Stimulated activated naive CD4-positive, alpha-beta T cell treated with Interleukin-2 at 50 U/mL for 16 hours (primary cell): ENCODE data around the gene PDIK1L.
A peak's percentile ranks its signal among the peaks of the same experiment; 100 is the strongest.
"Not testable (repeated sequence)": the region's sequence is repeated elsewhere in the genome, so short reads cannot be mapped to it uniquely, and the experiment has no call there.

ENCODE experiments used
- DNase-seq: peaks from one replicate; lab custom pipeline; 2025; lab: John Stamatoyannopoulos, UW

Gene PDIK1L

DNA sequence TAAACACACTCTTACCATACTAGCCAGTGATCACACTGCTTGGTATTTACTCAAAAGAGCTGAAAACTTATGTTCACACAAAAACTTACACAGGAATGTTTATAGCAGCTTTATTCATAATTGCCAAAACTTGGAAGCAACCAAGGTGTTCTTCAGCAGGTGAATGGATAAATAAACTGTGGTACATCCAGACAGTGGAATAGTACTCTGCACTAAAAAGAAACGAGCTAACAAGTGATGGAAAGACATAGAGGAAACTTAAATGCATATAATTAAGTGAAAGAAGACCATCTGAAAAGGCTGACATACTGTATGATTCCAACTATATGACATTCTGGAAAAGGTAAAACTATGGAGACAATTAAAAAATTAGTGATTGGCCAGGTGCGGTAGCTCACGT, 20.7 kb upstream of the PDIK1L start:
- no peak for DNase-seq

DNA sequence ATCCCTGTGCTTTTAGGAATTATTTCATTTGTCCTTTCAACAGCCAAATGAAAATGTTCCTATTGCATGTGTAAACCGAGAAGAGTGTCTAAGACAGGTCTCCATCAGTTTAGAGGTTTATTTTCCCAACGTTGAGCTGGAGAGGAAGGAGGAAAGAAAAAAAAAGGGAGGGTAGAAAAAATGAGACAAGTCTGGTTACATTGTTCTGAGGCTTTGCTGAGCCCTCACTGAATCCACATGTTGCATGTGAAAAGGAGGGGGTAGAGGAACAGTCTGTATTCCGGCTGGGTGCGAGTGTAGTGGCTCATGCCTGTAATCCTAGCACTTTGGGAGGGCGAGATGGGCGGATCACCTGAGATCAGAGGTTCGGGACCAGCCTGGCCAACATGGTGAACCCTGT, 19.2 kb upstream of the PDIK1L start:
- no peak for DNase-seq

DNA sequence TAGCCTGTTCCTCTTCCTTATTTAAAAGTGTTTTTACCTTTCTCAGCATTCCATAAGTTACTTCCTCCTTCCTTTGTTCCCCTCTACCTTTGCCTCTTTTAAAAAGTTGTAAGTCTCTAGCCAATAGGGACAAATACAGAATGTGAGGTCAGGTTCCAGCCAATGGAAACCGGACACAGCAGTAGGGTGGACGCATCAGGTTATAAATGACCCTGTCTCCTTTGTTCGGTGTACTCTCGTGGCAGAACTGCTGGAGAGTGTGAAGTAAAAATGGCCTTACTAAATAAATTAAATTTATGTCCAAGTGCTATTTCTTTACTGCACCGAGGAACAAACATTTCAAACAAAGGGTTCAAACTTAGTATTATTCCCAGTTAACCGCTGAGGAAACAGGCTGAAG, 18.1 kb upstream of the PDIK1L start:
- not testable (repeated sequence) for DNase-seq

DNA sequence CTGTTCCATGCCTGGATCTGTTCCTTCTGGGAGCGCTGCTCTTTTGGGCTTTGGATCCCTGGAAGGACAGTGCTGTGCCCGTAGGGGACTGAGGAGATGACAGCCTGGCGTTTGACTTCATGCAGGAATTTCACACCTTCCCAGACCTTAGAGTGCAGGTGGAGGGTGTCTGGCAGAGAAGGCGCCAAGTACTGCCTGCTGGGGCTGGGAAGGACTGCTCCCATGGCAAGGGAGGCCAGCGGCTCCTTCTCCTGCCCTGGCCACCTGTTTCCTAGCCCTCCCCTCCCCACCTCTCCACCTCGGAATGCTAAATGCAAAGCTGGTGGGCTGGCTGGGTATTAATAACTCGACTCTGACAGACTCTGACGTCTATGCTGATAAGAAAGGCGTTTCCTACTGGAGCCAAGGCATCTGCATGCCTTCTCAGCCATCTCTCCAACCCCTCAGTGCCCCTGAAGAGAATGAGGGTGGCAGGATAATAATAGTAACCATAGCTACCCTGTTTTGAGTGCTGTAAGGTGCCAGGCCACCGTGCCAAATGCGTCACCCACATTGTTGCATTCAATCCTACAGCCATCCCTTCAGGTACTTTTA, 17.5 kb upstream of the PDIK1L start:
- no peak for DNase-seq

DNA sequence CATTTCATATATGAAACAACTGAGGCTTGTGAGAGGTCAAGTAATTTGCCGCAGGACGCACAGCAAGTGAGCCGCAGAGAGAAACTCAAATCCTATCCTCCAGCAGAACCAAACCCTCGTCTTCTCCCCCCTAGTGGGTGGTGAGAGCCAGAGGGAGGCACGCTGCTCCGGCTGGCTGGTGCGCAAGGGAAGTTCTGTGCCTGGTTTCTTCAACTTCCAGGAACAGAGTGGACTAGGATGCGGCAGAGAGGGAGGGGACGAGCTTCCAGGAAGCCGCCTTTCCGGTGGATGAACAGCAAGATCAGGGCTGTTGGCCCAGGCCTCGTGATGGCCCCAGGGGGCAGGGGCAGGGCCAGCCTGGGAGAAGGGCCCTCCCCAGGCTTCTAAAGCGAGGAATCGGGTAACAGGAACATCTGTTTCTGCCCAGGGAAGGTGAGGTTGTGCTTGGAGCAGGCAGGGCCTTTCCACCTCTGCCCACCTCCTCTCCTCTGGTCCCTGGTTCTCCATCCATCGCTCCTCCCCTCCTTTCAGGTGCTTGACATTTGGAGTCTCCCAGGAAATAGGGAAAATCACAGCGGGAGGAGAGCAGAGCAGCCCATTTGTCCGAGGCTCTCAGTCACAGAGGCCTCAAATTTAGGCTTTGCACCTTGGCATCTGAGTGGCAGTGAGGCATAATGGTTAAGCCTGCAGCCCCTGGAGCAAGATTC, 16.8 kb upstream of the PDIK1L start:
- no peak for DNase-seq

DNA sequence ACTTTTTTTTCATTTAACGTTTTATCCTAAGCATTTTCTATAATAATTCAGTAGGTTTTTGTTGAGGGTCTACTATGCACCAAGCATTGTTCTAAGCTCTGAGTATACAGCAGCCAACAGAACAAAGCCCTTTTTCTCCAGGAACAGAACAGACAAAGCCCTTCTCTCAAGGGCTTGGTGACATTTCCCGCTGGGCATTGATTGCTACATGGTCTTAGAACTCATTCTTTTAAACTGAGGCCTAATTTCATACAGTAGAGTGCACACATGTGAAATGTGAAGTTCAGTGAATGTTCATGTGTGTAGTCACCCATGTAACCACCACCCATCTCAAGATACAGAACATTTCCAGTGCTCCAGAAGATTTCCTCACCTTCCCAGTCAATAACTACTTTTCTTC, 15.2 kb upstream of the PDIK1L start:
- DNase-seq = no peak

DNA sequence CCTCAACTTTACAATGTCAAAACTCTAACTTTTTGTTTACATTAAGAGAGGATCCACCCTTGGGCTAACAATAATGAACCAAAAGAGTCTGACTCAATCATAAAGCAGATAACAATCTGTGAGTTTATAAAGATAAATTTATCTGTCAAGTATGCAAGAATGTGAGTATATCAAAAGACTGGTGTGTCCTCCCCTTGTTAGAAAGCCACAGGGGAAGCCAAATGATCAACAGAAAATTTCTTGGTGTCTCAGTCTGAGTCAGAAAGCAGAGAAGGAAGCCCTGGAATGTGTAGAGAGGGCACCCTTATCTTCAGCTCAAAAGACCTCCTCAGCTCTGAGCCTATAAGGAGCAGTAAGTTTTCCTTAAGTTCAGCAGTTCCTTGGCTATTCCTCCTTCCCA, 13.9 kb upstream of the PDIK1L start:
- DNase-seq = no peak

DNA sequence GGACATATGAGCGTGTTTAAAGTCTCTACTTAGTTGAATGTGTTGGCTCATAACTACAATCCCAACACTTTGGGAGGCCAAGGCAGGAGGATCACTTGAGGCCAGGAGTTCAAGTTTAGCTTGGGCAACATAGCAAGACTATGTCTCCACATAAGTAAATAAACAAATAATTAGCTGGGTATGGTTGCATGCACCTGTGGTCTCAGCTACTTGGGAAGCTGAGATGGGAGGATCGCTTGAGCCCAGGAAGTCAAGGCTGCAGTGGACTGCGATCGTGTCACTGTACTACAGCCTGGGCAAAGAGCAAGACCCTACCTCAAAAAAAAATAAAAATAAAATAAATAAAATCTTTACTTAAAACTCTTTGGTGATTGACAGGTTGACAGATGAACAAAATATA, 13.0 kb upstream of the PDIK1L start:
- DNase-seq = no peak

DNA sequence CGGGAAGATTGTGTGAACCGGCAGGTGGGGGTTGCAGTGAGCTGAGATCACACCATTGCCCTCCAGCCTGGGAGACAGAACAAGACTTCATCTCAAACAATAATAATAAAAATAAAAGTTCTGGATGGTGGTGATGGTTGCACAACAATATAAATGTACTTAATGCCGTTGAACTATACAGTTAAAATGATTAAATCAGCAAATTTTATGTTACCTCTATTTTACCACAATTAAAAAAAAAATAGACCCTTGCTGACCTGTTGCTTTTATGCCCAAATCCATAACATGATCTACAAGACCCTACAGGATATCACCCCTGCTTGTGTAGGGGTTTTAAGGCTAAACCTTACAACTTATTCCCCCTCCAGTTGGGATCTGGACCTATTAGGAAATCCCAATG, 11.8 kb upstream of the PDIK1L start:
- DNase-seq = no peak

DNA sequence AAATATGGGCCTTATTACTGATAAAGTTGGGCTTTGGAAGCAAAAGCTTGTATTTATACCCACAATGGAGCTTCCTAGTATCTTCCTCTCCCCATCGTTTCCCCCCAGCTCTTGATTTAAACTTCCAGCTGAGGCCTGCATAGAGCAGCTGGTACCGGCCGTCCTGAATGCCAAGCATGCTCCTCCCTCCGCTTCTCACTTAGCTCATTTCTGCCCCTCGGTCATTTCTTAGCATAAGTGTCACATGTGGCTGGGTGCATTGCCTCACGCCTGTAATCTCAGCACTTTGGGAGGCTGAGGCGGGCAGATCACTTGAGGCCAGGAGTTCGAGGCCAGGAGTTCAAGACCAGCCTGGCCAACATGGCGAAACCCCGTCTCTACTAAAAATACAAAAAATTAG, 11.4 kb upstream of the PDIK1L start:
- DNase-seq = not testable (repeated sequence)

DNA sequence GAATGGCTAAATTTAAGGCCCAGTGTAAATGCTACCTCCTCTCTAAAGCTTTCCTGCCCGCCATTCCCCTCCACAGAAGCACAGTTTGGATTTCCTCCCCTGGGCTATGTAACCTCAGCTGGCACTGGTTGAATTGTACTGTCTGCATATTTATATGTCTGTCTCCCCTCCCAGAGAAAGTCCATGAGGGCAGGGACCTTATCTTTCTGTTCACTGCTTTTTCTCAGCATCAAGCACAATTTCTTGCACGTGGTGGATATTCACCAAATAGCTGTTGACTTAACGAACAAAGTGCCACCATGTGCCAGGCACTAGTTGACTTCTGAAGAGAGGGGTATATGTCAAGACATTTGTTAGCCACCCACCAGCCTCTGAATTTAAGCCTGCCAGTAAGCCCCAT, 9.5 kb upstream of the PDIK1L start:
- no peak for DNase-seq

DNA sequence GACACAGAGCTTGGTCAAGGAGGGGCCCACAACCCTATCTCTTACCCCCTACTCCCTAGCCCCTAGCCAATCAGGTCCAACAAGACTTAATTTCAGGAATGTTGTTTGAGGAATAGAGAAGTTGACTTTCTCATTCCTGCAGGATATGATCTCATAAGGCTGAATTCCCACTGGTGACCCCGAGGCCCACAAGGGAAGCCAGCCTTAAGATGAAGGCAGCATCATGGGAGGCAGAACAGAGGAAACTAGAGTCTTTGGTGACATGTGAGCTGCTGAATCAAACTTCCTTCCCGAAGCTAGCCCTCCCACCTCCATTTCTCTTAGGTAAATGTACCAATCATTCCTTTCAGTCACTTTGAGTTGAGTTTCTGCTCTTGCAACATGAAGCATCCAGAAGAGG, 9.1 kb upstream of the PDIK1L start:
- DNase-seq = no peak

DNA sequence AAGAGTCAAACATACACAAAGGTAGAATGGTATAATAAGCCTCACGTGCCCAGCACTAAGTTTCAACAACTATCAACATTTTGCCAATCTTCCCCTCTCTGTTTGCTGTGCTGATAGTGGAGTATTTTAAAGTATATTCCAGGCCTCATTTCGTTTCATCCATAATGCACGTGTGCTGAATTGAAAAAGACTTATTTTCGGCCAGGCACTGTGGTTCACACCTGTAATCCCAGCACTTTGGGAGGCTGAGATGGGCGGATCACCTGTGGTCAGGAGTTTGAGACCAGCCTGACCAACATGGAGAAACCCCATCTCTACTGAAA, 6.4 kb upstream of the PDIK1L start:
- DNase-seq = not testable (repeated sequence)

DNA sequence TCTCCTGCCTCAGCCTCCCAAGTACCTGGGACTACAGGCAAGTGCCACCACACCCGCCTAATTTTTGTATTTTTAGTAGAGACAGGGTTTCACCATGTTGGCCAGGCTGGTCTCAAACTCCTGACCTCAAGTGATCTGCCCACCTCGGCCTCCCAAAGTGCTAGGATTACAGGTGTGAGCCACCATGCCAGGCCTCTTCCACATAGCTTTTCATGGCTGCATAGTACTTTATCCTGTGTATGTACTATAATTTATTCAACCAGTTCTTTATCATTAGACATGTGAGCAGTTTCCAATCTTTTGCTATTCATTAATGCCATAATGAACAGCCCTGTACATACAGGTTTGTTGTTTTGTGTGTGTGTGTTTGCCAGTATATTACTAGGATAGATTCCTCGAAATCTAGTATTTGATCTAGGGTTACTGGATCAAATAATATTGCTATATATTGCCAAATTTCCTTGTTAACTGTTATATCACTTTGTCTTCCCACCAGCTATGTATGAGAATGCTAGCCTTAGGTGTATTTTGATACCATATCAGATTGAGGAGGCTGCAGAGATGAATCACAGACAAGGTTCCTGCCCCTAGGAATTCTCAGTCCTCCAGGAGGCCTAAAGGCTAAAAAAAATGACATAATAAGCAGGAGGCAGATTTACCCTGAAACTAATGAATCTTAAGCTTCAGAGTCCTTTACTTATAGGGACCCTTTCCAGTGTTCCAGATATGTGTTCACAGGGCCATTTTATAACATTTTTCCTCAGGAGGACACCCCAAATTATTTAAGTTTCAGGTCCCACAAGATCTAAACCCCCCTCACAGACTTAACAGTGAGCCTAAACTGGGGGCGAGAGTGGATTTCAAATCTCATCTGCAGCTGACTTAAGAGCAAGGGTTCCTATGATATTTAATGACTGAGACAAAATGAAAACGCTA, 2.1 kb upstream of the PDIK1L start:
- DNase-seq = no peak

DNA sequence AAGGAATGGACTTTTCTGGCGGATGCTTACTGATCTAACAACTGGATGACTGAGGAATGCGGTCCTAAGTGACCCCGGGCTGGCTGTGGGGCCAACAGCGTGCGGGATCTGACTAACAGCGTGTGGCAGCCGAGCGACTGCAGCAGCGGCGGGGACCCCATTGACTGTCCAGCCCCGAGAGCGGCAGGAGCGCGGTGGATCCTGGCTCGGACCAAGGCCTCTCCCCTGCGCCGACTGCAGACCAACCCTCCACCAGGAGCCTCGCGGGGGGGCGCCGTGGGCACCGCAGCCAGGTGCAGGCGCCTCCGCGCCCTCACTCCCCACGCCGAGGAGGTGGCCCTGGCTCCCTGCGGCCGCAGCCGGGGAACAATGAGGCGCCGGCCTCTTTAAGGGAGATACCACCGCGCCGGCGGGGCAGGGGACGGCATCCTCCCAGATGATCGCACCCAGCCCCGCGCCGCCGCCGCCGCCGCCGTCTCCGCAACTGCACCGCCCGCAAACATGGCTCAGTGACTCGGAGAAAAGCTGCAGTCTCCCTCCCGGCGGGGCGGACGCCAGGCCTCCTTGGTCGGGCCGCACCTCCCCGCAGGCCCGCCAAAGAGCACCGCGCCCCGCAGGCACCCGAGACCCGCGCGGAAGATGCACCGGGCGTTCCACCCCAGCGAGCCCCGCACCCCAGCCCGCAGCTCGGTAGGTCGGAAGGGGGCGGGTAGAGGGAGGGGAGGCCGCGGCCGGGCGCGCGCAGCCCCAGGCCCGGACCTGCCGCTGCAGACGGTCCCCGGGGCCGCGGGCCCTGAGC, 694 bp upstream of the PDIK1L start:
- peak; percentile 71 for DNase-seq

DNA sequence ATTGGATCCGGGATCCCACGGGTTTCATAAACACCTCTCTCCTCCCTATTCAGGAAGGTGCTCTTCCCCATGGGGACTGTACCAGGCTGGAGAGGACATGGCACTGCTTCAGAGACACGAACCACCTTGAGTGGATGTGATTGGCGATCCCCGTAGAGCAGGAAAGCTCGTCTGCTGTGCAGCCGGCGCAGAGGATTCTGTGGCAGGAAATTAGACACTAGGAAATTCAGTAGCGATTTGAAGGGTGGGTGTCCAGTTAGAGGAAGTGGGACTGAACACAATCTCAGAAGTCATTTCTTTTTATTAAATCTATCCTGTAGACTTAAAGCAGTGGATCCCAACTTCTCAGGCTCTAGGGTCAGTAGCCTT, 767 bp downstream of the PDIK1L start:
- peak; percentile 4 for DNase-seq

DNA sequence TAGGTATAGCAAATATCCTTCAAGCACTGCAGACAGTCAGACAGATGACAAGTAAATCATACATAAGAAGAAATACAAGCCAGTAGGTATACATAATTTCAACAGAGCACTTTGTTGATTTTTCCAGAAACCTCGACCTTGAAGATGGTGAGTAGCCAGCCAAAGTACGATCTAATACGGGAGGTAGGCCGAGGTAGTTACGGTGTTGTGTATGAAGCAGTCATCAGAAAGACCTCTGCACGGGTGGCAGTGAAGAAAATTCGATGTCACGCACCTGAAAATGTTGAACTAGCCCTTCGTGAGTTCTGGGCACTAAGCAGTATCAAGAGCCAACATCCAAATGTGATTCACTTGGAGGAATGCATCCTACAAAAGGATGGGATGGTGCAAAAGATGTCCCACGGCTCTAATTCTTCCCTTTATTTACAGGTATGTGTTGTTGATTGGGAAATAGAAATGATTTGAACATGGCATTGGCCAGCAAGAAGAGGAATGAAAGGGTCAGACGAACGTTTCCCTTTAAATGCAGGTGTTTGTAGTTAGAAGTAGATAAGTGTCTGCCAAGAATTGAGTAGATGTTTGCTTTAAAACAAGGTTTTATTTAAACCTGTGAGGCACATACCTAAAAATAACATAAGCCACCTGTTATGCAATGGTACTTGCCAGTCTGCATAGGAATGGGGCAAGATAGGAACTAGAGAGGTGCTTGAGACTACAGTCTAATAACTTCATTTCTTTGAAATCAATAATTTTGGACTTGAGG, 2.7 kb downstream of the PDIK1L start:
- DNase-seq = no peak

DNA sequence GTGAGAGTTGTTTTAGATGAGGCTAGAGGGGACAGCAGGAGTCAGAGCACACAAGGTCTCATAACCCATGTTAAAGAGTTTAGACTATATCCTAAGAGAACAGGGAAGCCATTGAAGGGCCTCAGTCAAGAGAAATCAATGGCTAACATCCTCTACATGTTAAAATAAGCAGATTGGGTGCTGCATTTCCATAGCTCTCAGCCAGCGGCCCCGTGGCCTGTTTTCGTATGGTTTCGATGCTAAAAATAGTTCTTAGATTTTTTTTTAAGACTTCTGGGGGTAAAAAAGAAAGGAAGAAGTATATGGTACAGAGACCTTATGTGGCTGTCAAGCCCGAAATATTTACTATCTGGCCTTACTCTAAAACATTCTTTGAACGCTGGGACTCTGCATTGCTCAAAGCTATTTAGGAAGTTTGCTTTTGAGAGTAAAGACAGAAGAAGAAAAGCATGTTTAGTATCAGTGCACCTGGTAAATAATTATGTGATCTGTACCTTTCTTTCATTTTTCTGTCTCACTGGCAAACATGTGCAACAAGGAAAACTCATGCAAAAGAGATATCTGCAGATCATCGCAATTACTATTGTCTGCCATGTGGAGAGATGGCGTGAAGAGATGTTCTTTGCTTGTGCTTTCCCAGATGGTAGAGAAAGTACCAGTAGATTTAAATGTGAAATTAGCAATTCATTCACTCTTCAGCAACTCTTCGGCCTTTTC, 8.4 kb downstream of the PDIK1L start:
- DNase-seq = no peak

DNA sequence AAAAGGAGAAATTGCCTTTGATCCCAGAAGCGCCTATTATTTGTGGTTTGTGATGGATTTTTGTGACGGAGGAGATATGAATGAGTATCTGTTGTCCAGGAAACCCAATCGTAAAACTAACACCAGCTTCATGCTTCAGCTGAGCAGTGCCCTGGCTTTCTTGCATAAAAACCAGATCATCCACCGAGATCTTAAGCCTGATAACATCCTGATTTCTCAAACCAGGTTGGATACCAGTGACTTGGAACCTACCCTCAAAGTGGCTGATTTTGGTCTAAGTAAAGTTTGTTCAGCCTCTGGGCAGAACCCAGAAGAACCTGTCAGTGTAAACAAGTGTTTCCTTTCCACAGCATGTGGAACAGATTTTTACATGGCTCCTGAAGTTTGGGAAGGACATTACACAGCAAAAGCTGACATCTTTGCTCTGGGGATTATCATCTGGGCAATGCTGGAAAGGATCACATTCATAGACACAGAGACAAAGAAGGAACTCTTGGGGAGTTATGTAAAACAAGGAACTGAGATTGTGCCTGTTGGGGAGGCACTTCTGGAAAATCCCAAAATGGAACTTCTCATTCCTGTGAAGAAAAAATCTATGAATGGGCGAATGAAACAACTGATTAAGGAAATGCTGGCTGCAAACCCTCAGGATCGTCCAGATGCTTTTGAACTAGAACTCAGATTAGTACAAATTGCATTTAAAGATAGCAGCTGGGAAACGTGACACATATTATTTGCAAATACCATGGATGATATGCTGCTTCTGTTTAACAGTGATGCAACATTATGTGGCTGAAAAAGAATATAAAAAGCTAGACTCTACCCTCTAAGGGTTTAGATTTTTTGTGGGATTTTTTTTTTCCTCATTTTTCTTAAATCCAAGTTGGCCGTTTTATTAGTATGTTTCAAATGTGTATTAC, 10.5 kb downstream of the PDIK1L start:
- no peak for DNase-seq
